Measurements from ENCODE around the gene MAMDC2. TPM values are rescaled to one million over a fixed set of nuclear protein-coding genes. Genes with fewer than 3 reads are reported as not detected.
"Not testable (repeated sequence)": the region's sequence is repeated elsewhere in the genome, so short reads cannot be mapped to it uniquely, and the experiment has no call there.

MAMDC2 gene
- total RNA-seq, 1 experiment from 2014 or later = 4.6 TPM

- Mint-ChIP-seq H3K27ac (no peak overlapping the region), H3K9me3 (peaks cover 0 to 2% of the 10 kb centered on the region in 2 experiments; a peak in 2 of 5 replicates), H3K4me1 (peaks cover 4% of the 10 kb centered on the region in 2 experiments; a peak in 3 of 4 replicates), H3K36me3 (ENCODE audit: insufficient read depth in 1 of 3, low read depth in 3 of 3) (no peaks in the 10 kb centered on the region), H3K27me3 (ENCODE audit: low read depth) (no peaks in the 10 kb centered on the region), H3K4me3 (no peak overlapping the region)
- Histone ChIP-seq H3K9ac (ENCODE audit: extremely low read depth, insufficient read length, low read length) (no peak overlapping the region), H4K20me1 (ENCODE audit: control insufficient read depth, insufficient read depth, insufficient read length) (no peaks in the 10 kb centered on the region), H2BK15ac (ENCODE audit: low read depth, low read length) (no peak overlapping the region), H2BK20ac (ENCODE audit: low read depth, low read length, poor library complexity, severe bottlenecking) (no peak overlapping the region), H2BK12ac (ENCODE audit: insufficient read length, low read depth, low read length) (no peak overlapping the region), H3K79me2 (ENCODE audit: insufficient read depth, low read length) (no peaks in the 10 kb centered on the region), H3K9me3 (ENCODE audit: control insufficient read depth, low read depth, low read length) (no peaks in the 10 kb centered on the region), H3K14ac (ENCODE audit: insufficient read depth, low read length) (no peak overlapping the region), H3K27me3 (ENCODE audit: insufficient read depth, low read length) (no peaks in the 10 kb centered on the region), H4K5ac (ENCODE audit: insufficient read length, low read depth, low read length) (no peak overlapping the region), H4K8ac (replicated peaks; ENCODE audit: insufficient read length, low read depth, low read length) (no peak overlapping the region), H3K23ac (ENCODE audit: insufficient read length, low read depth, low read length) (no peak overlapping the region), H3K56ac (ENCODE audit: insufficient read length, low read depth, low read length) (no peak overlapping the region), H2BK5ac (ENCODE audit: insufficient read length, low read length) (no peak overlapping the region), H3K79me1 (ENCODE audit: insufficient read depth, low read depth, low read length, poor library complexity, severe bottlenecking) (no peaks in the 10 kb centered on the region), H3K27ac (ENCODE audit: insufficient read length, low read depth, low read length) (no peak overlapping the region), H3K4me2 (ENCODE audit: insufficient read depth, insufficient read length, low read length) (no peak overlapping the region), H3T11ph (ENCODE audit: low read length) (no peak overlapping the region), H4K91ac (ENCODE audit: insufficient read length, low read depth, low read length) (no peak overlapping the region), H3K4ac (ENCODE audit: low read depth, low read length) (no peak overlapping the region), H2AK5ac (ENCODE audit: insufficient read length, low read length) (no peak overlapping the region), H3K4me1 (ENCODE audit: insufficient read depth, low read length) (no peaks in the 10 kb centered on the region), H3K23me2 (ENCODE audit: insufficient read length, low read depth, low read length, poor library complexity, severe bottlenecking) (no peaks in the 10 kb centered on the region), H3K18ac (ENCODE audit: insufficient read length, low read depth, low read length) (no peak overlapping the region), H2AFZ (ENCODE audit: low read length) (no peak overlapping the region), H2BK120ac (ENCODE audit: low read depth, low read length, poor library complexity, severe bottlenecking) (no peak overlapping the region)
- DNase-seq = no peak
- no CpG with 5 or more reads among the region's 9 CpGs for WGBS (ENCODE audit: extremely low coverage, insufficient read length, low lambda C conversion rate)
- TF ChIP-seq, protein P1, sequence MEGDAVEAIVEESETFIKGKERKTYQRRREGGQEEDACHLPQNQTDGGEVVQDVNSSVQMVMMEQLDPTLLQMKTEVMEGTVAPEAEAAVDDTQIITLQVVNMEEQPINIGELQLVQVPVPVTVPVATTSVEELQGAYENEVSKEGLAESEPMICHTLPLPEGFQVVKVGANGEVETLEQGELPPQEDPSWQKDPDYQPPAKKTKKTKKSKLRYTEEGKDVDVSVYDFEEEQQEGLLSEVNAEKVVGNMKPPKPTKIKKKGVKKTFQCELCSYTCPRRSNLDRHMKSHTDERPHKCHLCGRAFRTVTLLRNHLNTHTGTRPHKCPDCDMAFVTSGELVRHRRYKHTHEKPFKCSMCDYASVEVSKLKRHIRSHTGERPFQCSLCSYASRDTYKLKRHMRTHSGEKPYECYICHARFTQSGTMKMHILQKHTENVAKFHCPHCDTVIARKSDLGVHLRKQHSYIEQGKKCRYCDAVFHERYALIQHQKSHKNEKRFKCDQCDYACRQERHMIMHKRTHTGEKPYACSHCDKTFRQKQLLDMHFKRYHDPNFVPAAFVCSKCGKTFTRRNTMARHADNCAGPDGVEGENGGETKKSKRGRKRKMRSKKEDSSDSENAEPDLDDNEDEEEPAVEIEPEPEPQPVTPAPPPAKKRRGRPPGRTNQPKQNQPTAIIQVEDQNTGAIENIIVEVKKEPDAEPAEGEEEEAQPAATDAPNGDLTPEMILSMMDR (conservative IDR thresholded peaks at IDR 0.05) = no peak
These were observed 153.8 kb downstream of the MAMDC2 start for GRCh38 chr9:70197216-70198044.

- not testable (repeated sequence) for H3K23ac ChIP-seq (ENCODE audit: insufficient read length, low read depth, low read length); H2BK12ac ChIP-seq (ENCODE audit: insufficient read length, low read depth, low read length); H2BK5ac ChIP-seq (ENCODE audit: insufficient read length, low read length); H2BK120ac ChIP-seq (ENCODE audit: low read depth, low read length, poor library complexity, severe bottlenecking); H3K4ac ChIP-seq (ENCODE audit: low read depth, low read length); H3K4me1 ChIP-seq (ENCODE audit: insufficient read depth, low read length); H3K14ac ChIP-seq (ENCODE audit: insufficient read depth, low read length); H2AK5ac ChIP-seq (ENCODE audit: insufficient read length, low read length); DNase-seq; H3K79me1 ChIP-seq (ENCODE audit: insufficient read depth, low read depth, low read length, poor library complexity, severe bottlenecking); H2AFZ ChIP-seq (ENCODE audit: low read length); H4K20me1 ChIP-seq (ENCODE audit: control insufficient read depth, insufficient read depth, insufficient read length); H3K4me2 ChIP-seq (ENCODE audit: insufficient read depth, insufficient read length, low read length); H4K91ac ChIP-seq (ENCODE audit: insufficient read length, low read depth, low read length); H3K23me2 ChIP-seq (ENCODE audit: insufficient read length, low read depth, low read length, poor library complexity, severe bottlenecking); H3K56ac ChIP-seq (ENCODE audit: insufficient read length, low read depth, low read length); H2BK15ac ChIP-seq (ENCODE audit: low read depth, low read length); H3K79me2 ChIP-seq (ENCODE audit: insufficient read depth, low read length); H2BK20ac ChIP-seq (ENCODE audit: low read depth, low read length, poor library complexity, severe bottlenecking); H3K27me3 Mint-ChIP-seq (ENCODE audit: low read depth); H4K5ac ChIP-seq (ENCODE audit: insufficient read length, low read depth, low read length); H3K9me3 ChIP-seq (ENCODE audit: control insufficient read depth, low read depth, low read length); H3K27ac ChIP-seq (ENCODE audit: insufficient read length, low read depth, low read length); H3K27me3 ChIP-seq (ENCODE audit: insufficient read depth, low read length); H4K8ac ChIP-seq (replicated peaks; ENCODE audit: insufficient read length, low read depth, low read length)
- no CpG with 5 or more reads among the region's 16 CpGs for WGBS (ENCODE audit: extremely low coverage, insufficient read length, low lambda C conversion rate)
- Mint-ChIP-seq H3K36me3 (ENCODE audit: insufficient read depth in 1 of 3, low read depth in 3 of 3) (peaks cover 0 to 20% (median 8%) of the 10 kb centered on the region in 3 experiments; a peak in 6 of 7 replicates), H3K4me3 (peak overlapping the region; percentile 37 to 57; a peak in 3 of 5 replicates), H3K27ac (peak overlapping the region; percentile 87 to 96 (median 95)), H3K9me3 (peaks cover 10 to 11% of the 10 kb centered on the region in 2 experiments; a peak in 4 of 5 replicates), H3K4me1 (peaks cover 8 to 13% of the 10 kb centered on the region in 2 experiments)
- H3K18ac ChIP-seq (ENCODE audit: insufficient read length, low read depth, low read length) = peak overlapping the region; percentile 94
- H3T11ph ChIP-seq (ENCODE audit: low read length) = peak overlapping the region; percentile 88
- H3K9ac ChIP-seq (ENCODE audit: extremely low read depth, insufficient read length, low read length) = peak overlapping the region; percentile 37
These were observed 161.1 kb downstream of the MAMDC2 start for GRCh38 chr9:70204743-70205142.
